ENCODE results near the gene FASTKD3. TPM values are rescaled to one million over a fixed set of nuclear protein-coding genes. Genes with fewer than 3 reads are reported as not detected.
A peak's percentile ranks its signal among the peaks of the same experiment; 100 is the strongest.

Gene FASTKD3
- total RNA-seq, 2 experiments from 2014 or later = 10.5 to 14.7 TPM

- ATAC-seq (peak; percentile 40), DNase-seq (peak; percentile 53)
- Mint-ChIP-seq H3K9me3 (ENCODE audit: low read depth) (no peaks in the 10 kb centered on the region), H3K36me3 (peaks cover 1% of the 10 kb centered on the region), H3K27me3 (peaks cover 56% of the 10 kb centered on the region), H3K4me3 (no peak overlapping the region), H3K27ac (no peak overlapping the region), H3K4me1 (peaks cover 20% of the 10 kb centered on the region)
- CTCF ChIA-PET = interaction anchor here (2.6 kb wide), 1 partner anchor 8 kb away, joined by 7 read pairs; no protein-coding TSS in a partner anchor
These were observed 17.1 kb downstream of the FASTKD3 start for GRCh38 chr5:7851617-7852289.

DNA sequence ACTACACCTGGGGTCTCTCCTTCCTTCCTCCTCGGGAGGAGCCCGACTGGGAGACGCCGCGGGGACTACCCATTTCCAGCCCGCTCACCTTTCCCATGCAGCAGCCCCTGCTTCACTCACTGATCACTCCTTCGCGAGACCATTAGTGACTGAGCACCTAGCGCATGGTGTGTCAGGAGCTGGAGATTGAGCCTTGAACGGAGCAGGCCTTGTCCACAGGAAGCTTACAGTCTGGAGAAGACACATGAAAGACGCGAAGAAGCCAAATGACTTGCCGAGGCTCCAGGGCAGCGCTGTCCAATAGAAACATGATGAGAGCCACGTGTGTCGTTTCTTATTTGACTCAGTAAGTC is 17.6 kb downstream of the FASTKD3 start:
- H3K27ac Mint-ChIP-seq = no peak overlapping the region
- peaks cover 1% of the 10 kb centered on the region for H3K36me3 Mint-ChIP-seq
- no peak for ATAC-seq
- H3K4me1 Mint-ChIP-seq = peaks cover 19% of the 10 kb centered on the region
- CTCF ChIA-PET = interaction anchor here (2.6 kb wide), 1 partner anchor 9 kb away, joined by 7 read pairs; no protein-coding TSS in a partner anchor
- peak overlapping the region; percentile 41 for H3K4me3 Mint-ChIP-seq
- peaks cover 56% of the 10 kb centered on the region for H3K27me3 Mint-ChIP-seq
- DNase-seq = no peak
- H3K9me3 Mint-ChIP-seq (ENCODE audit: low read depth) = no peaks in the 10 kb centered on the region

DNA sequence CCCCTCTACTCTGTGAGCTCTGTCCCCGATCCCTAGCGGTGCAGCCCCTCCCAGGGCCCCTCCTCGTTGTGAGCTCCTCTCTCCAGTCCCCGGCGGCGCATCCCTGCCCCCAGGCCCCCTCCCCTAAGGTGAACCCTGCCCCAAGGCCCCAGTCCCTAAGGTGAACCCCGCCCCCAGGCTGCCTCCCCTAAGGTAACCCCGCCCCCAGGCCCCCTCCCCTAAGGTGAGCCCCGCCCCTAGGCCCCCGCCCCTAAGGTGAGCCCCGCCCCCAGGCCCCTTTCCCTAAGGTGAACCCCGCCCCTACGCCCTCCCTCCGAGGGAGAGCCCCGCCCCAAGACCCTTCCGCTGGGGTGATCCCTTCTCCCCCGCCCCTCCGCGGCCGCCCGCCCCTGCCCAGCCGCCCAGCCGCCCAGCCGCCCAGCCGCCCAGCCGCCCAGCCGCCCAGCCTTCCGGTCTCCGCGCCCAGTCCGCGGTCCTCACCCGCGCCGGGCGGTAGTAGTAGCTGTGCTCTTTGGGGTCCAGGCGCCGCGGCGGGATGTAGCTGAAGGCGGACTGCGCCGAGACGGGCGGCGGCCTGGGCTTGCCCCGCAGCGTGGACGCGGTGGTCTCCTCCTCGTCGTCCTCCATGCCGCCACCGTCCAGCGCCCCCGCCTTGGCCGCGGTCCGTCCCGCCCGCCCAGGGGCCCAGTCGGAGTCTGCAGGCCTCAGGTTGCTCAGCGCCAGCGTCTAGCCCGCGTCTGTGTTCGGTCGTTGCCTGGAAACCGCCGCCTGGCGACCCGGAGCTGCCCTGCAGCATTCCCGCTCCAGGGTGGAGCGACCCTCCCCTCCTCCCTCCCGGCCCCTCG is 18.2 kb downstream of the FASTKD3 start, which contains the start of gene CFAP90:
TSS of gene CFAP90 (minus strand) at position 739 of the 845 bp plus-strand sequence. CDS start at position 627, 112 bp downstream.
- Mint-ChIP-seq H3K27me3 (peaks cover 56% of the 10 kb centered on the region), H3K36me3 (peaks cover 1% of the 10 kb centered on the region), H3K27ac (no peak within 1 kb of the TSS), H3K9me3 (ENCODE audit: low read depth) (no peaks in the 10 kb centered on the region), H3K4me1 (peaks cover 19% of the 10 kb centered on the region), H3K4me3 (peak within 1 kb of the TSS; percentile 41)
- ATAC-seq (peak; percentile 48), DNase-seq (no peak)
- CTCF ChIA-PET = interaction anchor here (2.6 kb wide), 1 partner anchor 10 kb away, joined by 7 read pairs; no protein-coding TSS in a partner anchor

DNA sequence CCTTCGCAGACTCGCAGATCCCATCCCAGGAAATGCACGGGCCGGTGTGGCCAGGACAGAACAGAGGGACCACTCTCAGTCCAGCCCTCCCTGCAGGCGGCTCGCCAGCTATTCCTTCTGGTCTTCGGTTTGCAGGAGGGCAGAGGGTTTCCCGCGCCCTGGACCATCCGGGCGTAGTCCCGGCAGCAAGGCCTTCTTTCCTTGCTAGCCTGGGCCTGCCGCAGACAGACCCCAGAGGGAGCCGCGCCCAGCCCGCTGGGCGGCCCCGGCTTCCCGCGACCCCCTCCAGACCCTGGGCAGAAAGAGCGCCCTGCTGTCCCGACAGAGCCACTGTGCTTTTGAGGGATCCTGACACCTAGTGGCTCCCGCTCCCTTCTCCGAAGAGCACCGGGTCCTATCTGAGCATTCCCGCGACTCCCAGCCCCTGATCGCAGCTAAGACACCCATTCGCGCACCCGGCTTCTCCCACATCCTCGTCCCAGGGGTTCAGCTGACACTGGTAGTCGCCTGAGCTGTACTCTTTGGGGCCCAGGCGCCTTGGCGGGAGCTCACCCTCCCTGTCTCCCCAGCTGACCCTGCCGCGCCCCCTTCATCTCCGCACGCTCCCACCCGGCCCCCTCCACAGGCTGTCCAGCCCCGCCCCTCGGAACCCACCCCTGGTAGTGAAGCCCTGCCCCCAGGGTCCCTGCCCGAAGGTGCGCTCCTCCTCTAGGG is 19.0 kb downstream of the FASTKD3 start:
- H3K27ac Mint-ChIP-seq = no peak overlapping the region
- no peaks in the 10 kb centered on the region for H3K9me3 Mint-ChIP-seq (ENCODE audit: low read depth)
- H3K4me1 Mint-ChIP-seq = peaks cover 19% of the 10 kb centered on the region
- H3K4me3 Mint-ChIP-seq = peak overlapping the region; percentile 16
- H3K27me3 Mint-ChIP-seq = peaks cover 60% of the 10 kb centered on the region
- DNase-seq = no peak
- CTCF ChIA-PET = interaction anchor here (2.6 kb wide), 1 partner anchor 10 kb away, joined by 7 read pairs; no protein-coding TSS in a partner anchor
- peaks cover 1% of the 10 kb centered on the region for H3K36me3 Mint-ChIP-seq
- no peak for ATAC-seq

- Mint-ChIP-seq H3K27me3 (peaks cover 67% of the 10 kb centered on the region), H3K4me3 (no peak overlapping the region), H3K27ac (no peak overlapping the region), H3K36me3 (peaks cover 1% of the 10 kb centered on the region), H3K4me1 (peaks cover 19% of the 10 kb centered on the region), H3K9me3 (ENCODE audit: low read depth) (no peaks in the 10 kb centered on the region)
- ATAC-seq (no peak), DNase-seq (no peak)
- CTCF ChIA-PET = no interaction called here
These were observed 20.5 kb downstream of the FASTKD3 start for GRCh38 chr5:7848296-7848695.

- Mint-ChIP-seq H3K9me3 (ENCODE audit: low read depth) (no peaks in the 10 kb centered on the region), H3K27me3 (peaks cover 62% of the 10 kb centered on the region), H3K36me3 (no peaks in the 10 kb centered on the region), H3K27ac (no peak overlapping the region), H3K4me3 (no peak overlapping the region), H3K4me1 (peaks cover 6% of the 10 kb centered on the region)
- no peak for ATAC-seq
- CTCF ChIA-PET = interaction anchor here (1.5 kb wide), 1 partner anchor 10 kb away, joined by 5 read pairs; no protein-coding TSS in a partner anchor
- no peak for DNase-seq
These were observed 22.5 kb downstream of the FASTKD3 start for GRCh38 chr5:7846327-7846726.

DNA sequence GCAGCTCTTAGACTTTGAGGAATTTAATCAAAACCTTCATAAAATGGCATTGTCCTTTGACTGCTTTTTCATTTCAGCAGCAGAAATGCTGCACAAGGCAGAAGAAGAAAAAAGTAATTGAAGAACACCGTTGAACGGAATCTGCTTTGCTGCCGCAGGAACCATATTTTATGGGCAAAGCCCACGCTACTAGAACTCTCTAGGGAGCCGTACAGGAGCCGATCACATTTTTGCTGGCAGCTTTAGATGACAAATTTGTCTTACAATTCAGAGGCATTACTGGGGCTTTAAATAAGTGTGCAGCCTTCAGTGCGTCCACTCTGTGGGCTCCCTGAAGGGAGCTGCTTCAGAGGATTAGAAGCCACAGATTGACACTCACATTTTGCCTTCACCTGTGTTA is 23.3 kb downstream of the FASTKD3 start:
- H3K9me3 Mint-ChIP-seq (ENCODE audit: low read depth) = no peaks in the 10 kb centered on the region
- peaks cover 3% of the 10 kb centered on the region for H3K4me1 Mint-ChIP-seq
- CTCF ChIA-PET = interaction anchor here (1.5 kb wide), 1 partner anchor 11 kb away, joined by 5 read pairs; no protein-coding TSS in a partner anchor
- peaks cover 59% of the 10 kb centered on the region for H3K27me3 Mint-ChIP-seq
- H3K36me3 Mint-ChIP-seq = no peaks in the 10 kb centered on the region
- H3K27ac Mint-ChIP-seq = no peak overlapping the region
- no peak overlapping the region for H3K4me3 Mint-ChIP-seq
- DNase-seq (no peak), ATAC-seq (no peak)

DNA sequence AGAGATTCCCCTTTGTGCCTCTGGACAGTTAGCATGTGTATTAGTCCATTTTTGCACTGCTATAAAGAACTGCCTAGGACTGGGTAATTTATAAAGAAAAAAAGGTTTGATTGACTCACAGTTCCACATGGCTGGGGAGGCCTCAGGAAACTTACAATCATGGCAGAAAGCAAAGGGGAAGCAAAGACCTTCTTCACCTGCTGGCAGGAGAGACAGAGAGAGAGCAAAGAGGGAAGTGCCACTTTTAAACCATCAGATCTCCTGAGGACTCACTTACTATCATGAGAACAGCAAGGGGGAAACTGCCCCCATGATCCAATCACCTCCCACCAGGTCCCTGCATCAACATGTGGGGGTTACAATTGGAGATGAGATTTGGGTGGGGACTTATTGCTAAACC is 23.9 kb downstream of the FASTKD3 start:
- H3K27me3 Mint-ChIP-seq = peaks cover 55% of the 10 kb centered on the region

DNA sequence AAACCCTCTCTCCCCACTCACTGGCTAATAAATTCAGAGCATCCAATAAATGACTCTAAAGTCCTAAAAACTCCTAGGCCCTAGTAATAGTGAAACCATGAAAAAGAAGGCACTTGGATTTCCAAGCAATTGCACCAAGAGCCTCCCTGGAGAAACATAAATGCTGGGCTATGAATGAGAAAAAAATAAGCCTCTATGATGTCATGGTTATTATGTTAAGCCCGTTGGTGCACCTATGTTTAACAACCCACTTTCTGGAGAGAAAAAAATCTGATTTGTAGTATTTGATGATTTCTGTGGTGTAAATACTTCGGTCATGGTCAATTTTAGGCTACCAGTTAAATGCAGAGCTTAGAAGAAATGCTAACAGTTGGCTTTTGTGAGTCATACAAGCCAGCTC is 26.3 kb downstream of the FASTKD3 start:
- DNase-seq (no peak), ATAC-seq (no peak)
- Mint-ChIP-seq H3K36me3 (no peaks in the 10 kb centered on the region), H3K9me3 (ENCODE audit: low read depth) (no peaks in the 10 kb centered on the region), H3K27ac (no peak overlapping the region), H3K4me3 (no peak overlapping the region), H3K27me3 (peaks cover 34% of the 10 kb centered on the region), H3K4me1 (no peaks in the 10 kb centered on the region)
- CTCF ChIA-PET = no interaction called here

More for the DNA sequence above, 23.9 kb downstream of the FASTKD3 start:
- Mint-ChIP-seq H3K36me3 (no peaks in the 10 kb centered on the region), H3K27ac (no peak overlapping the region), H3K4me1 (peaks cover under 1% of the 10 kb centered on the region), H3K9me3 (ENCODE audit: low read depth) (no peaks in the 10 kb centered on the region), H3K4me3 (no peak overlapping the region)
- ATAC-seq (no peak), DNase-seq (no peak)
- CTCF ChIA-PET = interaction anchor here (1.5 kb wide), 1 partner anchor 12 kb away, joined by 5 read pairs; no protein-coding TSS in a partner anchor

GRCh38 chr5:7837403-7837802 is 31.4 kb downstream of the FASTKD3 start:
- CTCF ChIA-PET = no interaction called here
- ATAC-seq (no peak), DNase-seq (no peak)
- Mint-ChIP-seq H3K9me3 (ENCODE audit: low read depth) (peaks cover 3% of the 10 kb centered on the region), H3K4me3 (no peak overlapping the region), H3K4me1 (no peaks in the 10 kb centered on the region), H3K27ac (no peak overlapping the region), H3K36me3 (no peaks in the 10 kb centered on the region), H3K27me3 (peaks cover 6% of the 10 kb centered on the region)

DNA sequence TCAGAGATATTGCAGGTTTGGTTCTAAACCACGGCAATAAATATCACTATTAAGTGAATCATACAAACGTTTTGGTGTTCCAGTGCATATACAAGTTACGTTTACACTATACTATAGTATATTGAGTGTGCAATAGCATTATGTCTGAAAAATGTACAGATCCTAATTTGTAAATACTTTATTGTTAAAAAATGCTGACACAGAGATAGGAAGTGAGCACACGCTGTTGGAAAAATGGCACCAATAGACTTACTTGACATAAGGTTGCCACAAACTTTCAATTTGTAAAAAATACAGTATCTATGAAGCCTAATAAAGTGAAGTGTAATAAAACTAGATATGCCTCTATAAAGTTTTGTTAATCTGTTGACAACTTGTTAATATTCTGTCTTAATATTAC is 33.8 kb downstream of the FASTKD3 start:
- CTCF ChIA-PET = no interaction called here
- no peak for ATAC-seq

GRCh38 chr5:7828269-7828668 is 40.6 kb downstream of the FASTKD3 start:
- DNase-seq (no peak), ATAC-seq (no peak)
- no peak overlapping the region for H3K27ac Mint-ChIP-seq
- H3K27me3 Mint-ChIP-seq = peaks cover 13% of the 10 kb centered on the region
- CTCF ChIA-PET = no interaction called here
- H3K9me3 Mint-ChIP-seq (ENCODE audit: low read depth) = no peaks in the 10 kb centered on the region
- no peaks in the 10 kb centered on the region for H3K36me3 Mint-ChIP-seq
- no peaks in the 10 kb centered on the region for H3K4me1 Mint-ChIP-seq
- H3K4me3 Mint-ChIP-seq = no peak overlapping the region

More for the DNA sequence above, 33.8 kb downstream of the FASTKD3 start:
- H3K4me1 Mint-ChIP-seq = no peaks in the 10 kb centered on the region
- peaks cover 3% of the 10 kb centered on the region for H3K9me3 Mint-ChIP-seq (ENCODE audit: low read depth)
- H3K27me3 Mint-ChIP-seq = peaks cover 8% of the 10 kb centered on the region
- H3K36me3 Mint-ChIP-seq = no peaks in the 10 kb centered on the region
- H3K27ac Mint-ChIP-seq = no peak overlapping the region
- H3K4me3 Mint-ChIP-seq = no peak overlapping the region
- DNase-seq = no peak

- no peaks in the 10 kb centered on the region for H3K4me1 Mint-ChIP-seq
- no peaks in the 10 kb centered on the region for H3K9me3 Mint-ChIP-seq (ENCODE audit: low read depth)
- no peak for DNase-seq
- no peak overlapping the region for H3K4me3 Mint-ChIP-seq
- CTCF ChIA-PET = no interaction called here
- peaks cover 18% of the 10 kb centered on the region for H3K27me3 Mint-ChIP-seq
- no peaks in the 10 kb centered on the region for H3K36me3 Mint-ChIP-seq
- no peak overlapping the region for H3K27ac Mint-ChIP-seq
- no peak for ATAC-seq
These were observed 41.2 kb downstream of the FASTKD3 start for GRCh38 chr5:7827610-7828009.

Data from activated CD8-positive, alpha-beta memory T cell treated with anti-CD3 and anti-CD28 coated beads, Interleukin-2, amount 10 ng/mL, durations not matched to agents 7 days and 5 days (primary cell).